KG1 (cell line): ENCODE results near the gene WIPI1.
"Not testable (repeated sequence)": the region's sequence is repeated elsewhere in the genome, so short reads cannot be mapped to it uniquely, and the experiment has no call there.

Experiments used
- DNase-seq: peaks from one replicate; lab custom pipeline; 2025; lab: John Stamatoyannopoulos, UW

WIPI1 gene

DNA sequence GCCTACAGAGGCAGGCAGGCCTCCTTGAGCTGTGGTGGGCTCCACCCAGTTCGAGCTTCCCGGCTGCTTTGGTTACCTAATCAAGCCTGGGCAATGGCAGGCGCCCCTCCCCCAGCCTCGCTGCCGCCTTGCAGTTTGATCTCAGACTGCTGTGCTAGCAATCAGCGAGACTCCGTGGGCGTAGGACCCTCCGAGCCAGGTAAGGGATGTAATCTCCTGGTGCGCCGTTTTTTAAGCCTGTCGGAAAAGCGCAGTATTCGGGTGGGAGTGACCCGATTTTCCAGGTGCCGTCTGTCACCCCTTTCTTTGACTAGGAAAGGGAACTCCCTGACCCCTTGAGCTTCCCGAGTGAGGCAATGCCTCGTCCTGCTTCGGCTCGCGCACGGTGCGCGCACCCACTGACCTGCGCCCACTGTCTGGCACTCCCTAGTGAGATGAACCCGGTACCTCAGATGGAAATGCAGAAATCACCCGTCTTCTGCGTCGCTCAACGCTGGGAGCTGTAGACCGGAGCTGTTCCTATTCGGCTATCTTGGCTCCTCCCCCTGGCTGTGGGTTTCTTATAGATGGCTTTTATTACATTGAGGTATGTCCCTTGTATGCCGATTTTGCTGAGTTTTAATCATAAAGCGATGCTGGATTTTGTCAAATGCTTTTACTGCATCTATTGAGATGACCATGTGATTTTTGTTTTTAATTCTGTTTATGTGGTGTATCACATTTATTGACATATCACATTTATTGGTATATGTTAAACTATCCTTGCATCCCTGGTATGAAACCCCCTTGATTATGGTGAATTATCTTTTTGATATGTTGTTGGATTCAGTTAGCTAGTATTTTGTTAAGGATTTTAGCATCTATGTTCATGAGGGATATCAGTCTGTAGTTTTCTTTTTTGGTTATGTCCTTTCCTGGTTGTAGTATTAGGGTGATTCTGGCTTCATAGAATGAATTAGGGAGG is 43.4 kb downstream of the WIPI1 start:
- DNase-seq: not testable (repeated sequence)

GRCh38 chr17:68407656-68408055 is 49.6 kb downstream of the WIPI1 start:
- DNase-seq: not testable (repeated sequence)

DNA sequence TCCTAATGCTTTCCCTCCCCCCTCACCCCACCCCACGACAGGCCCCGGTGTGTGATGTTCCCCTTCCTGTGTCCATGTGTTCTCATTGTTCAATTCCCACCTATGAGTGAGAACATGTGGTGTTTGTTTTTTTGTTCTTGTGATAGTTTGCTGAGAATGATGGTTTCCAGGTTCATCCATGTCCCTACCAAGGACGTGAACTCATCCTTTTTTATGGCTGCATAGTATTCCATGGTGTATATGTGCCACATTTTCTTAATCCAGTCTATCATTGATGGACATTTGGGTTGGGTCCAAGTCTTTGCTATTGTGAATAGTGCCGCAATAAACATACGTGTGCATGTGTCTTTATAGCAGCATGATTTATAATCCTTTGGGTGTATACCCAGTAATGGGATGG is 53.5 kb downstream of the WIPI1 start:
- not testable (repeated sequence) for DNase-seq

GRCh38 chr17:68403122-68403521 is 54.2 kb downstream of the WIPI1 start:
- no peak for DNase-seq

DNA sequence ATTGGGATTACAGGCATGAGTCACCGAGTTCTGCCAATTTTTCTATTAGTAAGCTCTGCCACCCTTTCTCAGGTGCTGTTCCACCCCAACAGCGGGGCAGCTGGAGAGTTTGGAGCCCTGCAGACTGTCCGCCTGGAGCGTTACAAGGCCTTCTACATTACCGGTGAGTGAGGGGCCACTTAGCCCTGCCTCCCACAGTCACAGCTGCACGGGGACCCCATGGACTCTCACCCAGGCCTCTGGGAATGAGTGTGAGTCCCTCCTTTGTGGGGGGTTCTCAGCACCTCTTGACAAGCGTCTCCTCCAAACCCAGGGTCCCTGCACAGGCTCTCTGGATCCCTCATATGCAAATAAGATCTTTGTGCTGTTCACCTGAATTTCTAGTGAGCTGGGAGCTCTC is 56.0 kb downstream of the WIPI1 start:
- DNase-seq: no peak

- DNase-seq: no peak
Observed at GRCh38 chr17:68400404-68400735, 56.9 kb downstream of the WIPI1 start.

DNA sequence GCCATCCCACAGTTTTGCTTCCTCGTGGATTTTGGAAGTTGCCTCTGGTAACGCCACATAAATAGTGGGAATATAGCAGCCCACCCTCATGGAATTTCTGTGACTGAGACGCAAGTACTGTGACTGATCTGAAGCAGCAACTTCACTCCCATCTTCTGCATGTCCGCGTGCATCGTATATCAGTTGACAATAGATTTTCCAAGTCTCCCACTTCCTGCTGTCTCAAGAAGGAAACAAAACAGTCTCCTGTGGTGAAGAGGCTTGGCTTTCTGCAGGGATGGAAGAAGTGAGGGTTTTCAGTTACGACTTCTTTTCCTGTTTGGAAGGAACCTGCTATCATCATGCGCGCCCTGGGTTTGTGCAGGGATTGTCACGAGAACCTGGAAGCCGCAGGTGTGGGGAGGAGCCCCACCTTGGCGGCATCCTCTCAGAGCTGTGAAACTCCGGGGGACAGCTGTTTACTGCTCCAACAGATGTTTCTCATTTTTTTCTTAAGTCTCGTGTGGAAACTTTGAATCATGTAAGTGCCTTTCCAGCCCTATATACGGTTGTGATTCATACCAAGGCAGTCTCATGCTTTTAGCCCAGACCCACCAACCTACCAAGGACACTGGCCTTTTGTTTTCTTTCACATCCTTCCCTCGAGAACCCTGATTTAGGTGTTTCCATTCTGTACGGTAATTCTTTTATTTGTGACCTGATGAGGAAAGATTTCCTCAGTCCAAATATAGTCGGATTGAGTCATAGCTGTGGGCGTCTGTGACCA is 57.5 kb downstream of the WIPI1 start:
- no peak for DNase-seq

DNA sequence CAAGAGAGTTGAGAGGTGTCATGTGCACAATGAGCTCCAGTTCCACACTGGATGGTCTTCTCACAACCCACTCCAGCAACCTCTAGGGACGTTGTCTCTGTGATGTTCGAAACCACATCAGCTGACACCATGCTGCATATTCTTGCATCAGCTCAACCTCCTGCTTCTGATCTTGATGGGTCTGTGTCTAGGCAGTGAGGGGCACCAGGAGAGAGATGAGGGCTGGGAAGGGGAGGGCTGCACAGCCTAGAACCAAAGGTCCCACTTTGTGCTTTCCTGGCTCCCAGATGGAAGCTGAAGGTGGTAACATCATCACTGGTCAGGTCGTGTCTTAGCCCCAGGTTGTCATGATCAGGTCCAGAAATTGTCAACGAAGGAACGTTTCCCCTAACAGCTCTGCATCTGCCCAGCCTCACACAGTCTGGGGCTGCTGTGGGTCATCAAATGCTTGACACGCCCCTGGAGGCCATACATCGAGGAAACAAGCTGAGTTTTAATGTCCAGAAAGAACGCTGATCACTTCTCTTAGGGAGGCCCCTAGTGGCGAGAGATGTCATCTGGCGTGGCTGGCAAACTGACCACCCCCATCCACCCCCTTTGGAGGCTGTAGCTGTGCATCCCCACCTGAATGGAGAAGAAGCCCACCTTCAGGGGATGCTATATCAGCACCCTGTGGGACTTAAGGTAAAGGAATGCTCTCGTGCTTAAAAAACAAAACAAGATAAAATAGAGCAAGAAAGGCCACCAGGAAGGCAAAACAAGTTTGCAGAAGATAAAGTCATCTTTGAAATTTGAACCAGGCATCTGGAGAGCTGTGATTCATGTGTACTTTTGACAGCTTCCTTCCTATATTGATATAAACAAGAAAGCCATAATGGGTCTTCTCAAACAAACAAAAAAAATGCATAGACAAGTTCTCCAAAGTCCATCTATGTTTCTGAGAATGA is 58.3 kb downstream of the WIPI1 start:
- DNase-seq: peak; percentile 8

DNA sequence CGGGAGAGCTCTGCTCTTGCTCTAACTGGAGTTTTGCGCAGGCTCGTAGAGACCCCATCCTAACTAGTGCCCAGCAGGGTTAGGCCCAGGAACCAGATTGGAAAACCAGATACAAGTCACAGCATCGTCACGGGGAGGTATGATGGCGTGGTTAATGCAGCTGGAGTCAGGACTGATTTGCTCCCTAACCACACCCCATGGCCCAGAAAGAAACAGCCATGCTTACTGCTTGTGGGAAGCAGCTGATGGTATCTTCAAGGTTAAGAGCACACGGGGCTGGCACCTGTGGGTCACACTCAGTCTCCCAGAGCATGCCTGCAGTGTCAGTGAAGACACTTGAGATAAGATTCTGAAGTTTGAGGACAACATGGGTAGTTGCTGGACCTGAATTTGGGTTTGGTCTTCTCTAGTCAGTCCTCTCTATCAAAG is 60.2 kb downstream of the WIPI1 start:
- DNase-seq: no peak

GRCh38 chr17:68396226-68397107 is 60.8 kb downstream of the WIPI1 start:
- no peak for DNase-seq

GRCh38 chr17:68394608-68395331 is 62.5 kb downstream of the WIPI1 start:
- DNase-seq: no peak

DNA sequence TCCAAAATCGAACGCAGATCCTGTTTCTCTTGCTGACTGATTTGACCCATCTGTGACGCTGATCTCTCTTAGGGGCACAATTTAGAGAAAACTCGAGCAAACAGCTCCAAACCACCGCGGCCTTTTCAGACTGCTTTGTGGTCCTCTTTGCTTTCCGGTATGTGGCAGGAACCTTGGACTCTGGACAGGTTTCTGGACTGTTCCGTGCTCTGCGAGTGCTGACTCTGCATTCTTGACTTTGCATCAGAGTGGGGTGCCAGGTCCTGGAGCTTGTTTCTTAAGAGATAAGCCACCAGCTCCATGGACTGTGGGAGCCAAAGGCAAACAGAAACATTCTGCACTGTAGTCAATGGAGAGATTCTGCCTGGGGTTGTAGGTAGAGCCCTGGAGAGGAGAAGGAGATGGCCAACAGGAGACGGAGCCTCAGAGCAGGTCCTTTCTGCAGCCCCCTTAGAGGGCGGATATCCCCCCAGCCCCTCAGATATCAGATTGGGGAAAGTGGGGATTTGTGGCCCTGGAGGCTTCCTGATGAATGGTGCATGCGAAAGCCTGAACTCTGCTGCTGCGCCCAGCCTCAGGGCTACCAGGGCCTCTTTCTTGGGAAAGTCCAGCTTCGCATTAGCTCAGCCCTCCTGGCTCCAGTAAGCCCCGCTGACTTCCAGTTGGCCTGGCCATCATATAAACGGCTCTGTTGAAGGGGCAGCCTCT is 65.6 kb downstream of the WIPI1 start:
- no peak for DNase-seq

DNA sequence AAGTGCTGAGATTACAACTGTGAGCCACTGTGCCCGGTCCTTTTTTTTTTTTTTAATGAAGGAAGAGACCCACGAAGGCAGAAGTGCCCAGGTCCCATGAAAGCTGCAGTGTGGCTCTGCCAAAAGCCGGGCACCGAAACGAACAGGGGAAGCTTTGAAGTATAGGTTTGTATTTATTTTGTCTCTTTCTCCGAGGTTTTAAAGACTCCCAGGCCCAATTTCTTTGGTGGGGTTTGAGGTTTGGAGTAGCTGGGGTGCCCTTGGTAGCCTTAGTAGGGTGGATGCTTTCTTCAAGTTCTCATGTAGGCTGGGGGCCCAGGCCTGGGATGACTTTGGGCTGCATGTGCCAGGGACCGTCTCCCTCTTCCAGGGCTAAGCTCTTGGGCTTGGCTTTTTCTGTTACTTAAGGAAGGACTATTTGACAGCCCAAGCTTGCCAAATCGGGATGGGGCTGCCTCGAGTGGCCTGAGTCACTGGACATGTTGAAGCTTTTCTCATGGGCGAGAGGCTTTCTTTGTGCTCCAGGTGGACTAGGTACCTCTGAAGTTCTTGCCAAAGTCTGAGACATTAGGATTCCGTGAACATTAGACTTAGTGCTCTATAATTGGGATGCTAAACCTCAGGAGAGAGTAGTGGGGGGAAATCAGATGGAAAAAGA is 66.3 kb downstream of the WIPI1 start:
- no peak for DNase-seq

GRCh38 chr17:68389041-68389440 is 68.3 kb downstream of the WIPI1 start:
- DNase-seq: no peak

- no peak for DNase-seq
Observed at GRCh38 chr17:68387435-68388218, 69.7 kb downstream of the WIPI1 start.

- no peak for DNase-seq
Observed at GRCh38 chr17:68385490-68386215, 71.6 kb downstream of the WIPI1 start.

GRCh38 chr17:68384941-68385340 is 72.4 kb downstream of the WIPI1 start:
- DNase-seq: no peak

DNA sequence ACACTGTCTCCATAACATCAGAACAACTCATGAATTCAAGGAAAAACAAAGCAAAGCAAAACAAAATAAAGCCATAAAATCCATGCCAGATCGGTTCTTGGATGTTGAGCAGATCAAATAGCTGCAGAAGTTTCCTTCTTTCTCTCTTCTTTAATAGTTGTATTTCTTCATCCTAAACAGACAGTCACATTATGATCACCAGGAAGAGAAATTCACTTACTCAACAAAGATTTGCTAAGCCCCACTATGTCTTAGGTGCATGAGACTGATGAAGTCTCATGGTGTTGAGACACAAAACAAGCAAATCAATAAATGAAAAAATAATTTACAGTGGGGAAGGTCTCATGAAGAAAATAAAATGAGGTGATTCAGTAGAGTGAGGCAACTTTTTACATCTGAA is 72.8 kb downstream of the WIPI1 start:
- DNase-seq: no peak
